ENCODE results near the gene BSPH1.

DNA sequence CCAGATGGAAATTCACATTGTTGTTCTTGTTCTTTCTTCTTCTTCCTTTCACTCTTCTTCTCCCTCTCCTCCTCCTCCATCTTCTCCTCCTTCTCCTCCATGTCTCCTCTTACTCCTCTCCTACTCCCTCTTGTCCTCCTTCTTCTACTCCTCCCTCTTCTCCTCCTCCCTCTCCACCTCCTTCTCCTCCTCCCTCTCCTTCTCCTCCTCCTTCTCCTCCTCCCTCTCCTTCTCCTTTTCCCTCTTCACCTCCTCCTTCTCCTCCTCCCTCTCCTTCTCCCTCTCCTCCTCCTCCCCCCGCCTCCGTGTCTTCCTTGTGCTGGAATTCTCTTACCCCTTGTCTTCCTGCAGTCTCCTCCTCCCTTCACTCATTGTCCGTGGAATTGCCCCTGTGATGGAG lies 33.5 kb upstream of the BSPH1 start:
- TF ChIP-seq, protein P1, sequence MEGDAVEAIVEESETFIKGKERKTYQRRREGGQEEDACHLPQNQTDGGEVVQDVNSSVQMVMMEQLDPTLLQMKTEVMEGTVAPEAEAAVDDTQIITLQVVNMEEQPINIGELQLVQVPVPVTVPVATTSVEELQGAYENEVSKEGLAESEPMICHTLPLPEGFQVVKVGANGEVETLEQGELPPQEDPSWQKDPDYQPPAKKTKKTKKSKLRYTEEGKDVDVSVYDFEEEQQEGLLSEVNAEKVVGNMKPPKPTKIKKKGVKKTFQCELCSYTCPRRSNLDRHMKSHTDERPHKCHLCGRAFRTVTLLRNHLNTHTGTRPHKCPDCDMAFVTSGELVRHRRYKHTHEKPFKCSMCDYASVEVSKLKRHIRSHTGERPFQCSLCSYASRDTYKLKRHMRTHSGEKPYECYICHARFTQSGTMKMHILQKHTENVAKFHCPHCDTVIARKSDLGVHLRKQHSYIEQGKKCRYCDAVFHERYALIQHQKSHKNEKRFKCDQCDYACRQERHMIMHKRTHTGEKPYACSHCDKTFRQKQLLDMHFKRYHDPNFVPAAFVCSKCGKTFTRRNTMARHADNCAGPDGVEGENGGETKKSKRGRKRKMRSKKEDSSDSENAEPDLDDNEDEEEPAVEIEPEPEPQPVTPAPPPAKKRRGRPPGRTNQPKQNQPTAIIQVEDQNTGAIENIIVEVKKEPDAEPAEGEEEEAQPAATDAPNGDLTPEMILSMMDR (IDR thresholded peaks at IDR 0.05; ENCODE audit: low read length): no peak
- no peak for TF ChIP-seq EZH2 (optimal IDR thresholded peaks at IDR 0.05; ENCODE audit: low read depth, low read length)

All from MM.1S (cell line).